ENCODE data around the gene MOCOS.

DNA sequence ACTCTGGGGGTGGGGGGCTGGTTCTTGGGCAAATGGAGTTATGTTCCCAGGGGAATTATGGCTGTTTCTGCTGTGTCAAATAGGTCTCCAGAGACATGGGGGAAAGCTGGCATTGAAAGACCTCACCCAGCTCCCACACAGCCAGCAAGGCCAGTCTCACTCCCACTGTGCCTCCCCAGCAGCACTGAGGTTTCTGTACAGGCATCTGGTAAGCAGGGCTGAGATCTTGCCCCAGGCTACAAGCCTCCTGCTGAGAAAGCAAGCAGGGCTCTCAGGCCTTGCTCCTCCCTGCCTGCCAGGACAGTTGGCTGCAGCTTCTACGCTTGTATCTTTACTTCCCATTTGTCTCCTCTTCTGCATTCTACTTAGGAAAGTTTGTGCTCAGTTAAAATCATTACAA is 59.7 kb downstream of the MOCOS start:
- TF ChIP-seq, protein P1, sequence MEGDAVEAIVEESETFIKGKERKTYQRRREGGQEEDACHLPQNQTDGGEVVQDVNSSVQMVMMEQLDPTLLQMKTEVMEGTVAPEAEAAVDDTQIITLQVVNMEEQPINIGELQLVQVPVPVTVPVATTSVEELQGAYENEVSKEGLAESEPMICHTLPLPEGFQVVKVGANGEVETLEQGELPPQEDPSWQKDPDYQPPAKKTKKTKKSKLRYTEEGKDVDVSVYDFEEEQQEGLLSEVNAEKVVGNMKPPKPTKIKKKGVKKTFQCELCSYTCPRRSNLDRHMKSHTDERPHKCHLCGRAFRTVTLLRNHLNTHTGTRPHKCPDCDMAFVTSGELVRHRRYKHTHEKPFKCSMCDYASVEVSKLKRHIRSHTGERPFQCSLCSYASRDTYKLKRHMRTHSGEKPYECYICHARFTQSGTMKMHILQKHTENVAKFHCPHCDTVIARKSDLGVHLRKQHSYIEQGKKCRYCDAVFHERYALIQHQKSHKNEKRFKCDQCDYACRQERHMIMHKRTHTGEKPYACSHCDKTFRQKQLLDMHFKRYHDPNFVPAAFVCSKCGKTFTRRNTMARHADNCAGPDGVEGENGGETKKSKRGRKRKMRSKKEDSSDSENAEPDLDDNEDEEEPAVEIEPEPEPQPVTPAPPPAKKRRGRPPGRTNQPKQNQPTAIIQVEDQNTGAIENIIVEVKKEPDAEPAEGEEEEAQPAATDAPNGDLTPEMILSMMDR (IDR thresholded peaks at IDR 0.05) = no peak
- no peak for TF ChIP-seq POLR2A (IDR thresholded peaks at IDR 0.05)

All from body of pancreas (tissue), 4 donors.